OCI-LY1 (cell line): Measurements from ENCODE around the gene CFL1.

Experiments
- H2AFZ ChIP-seq: fragments of 200-600 bp; sonication (generic), shearing (Covaris generic); 2 replicates; pipeline ENCODE4 v1.6.0; 2014; ENCODE audit warnings: antibody characterized with exemption, mild to moderate bottlenecking, low read length
- H3F3A ChIP-seq: fragments of 200-600 bp; sonication (generic), shearing (Covaris generic); 2 replicates; pipeline ENCODE4 v1.6.0; 2014; ENCODE audit warnings: mild to moderate bottlenecking, antibody characterized with exemption, low read length, moderate library complexity; ENCODE audit not compliant: insufficient read depth
- H3K27ac ChIP-seq: fragments of 200-600 bp; sonication (generic); 2 replicates; pipeline ENCODE4 v1.5.1; 2014; ENCODE audit warnings: low read length, mixed run types, mild to moderate bottlenecking, low read depth; ENCODE audit not compliant: poor library complexity, severe bottlenecking
- H3K27me3 ChIP-seq: fragments of 200-600 bp; sonication (generic); 2 replicates; pipeline ENCODE4 v1.6.0; 2014; ENCODE audit warnings: antibody characterized with exemption, mild to moderate bottlenecking, low read length, moderate library complexity; ENCODE audit not compliant: insufficient read depth
- H3K36me3 ChIP-seq: fragments of 200-600 bp; sonication (generic); 2 replicates; pipeline ENCODE4 v1.6.1; 2014; ENCODE audit warnings: mild to moderate bottlenecking, antibody characterized with exemption, low read length, moderate library complexity, mixed read lengths; ENCODE audit not compliant: insufficient read depth
- H3K4me1 ChIP-seq: fragments of 200-600 bp; sonication (generic); 2 replicates; pipeline ENCODE4 v1.5.1; 2014; ENCODE audit warnings: mild to moderate bottlenecking, low read length, moderate library complexity; ENCODE audit not compliant: insufficient read depth, severe bottlenecking
- H3K4me2 ChIP-seq: fragments of 200-600 bp; sonication (generic), shearing (Covaris generic); 2 replicates; pipeline ENCODE4 v1.6.1; 2014; ENCODE audit warnings: low read length
- H3K4me3 ChIP-seq: fragments of 200-600 bp; sonication (generic); 2 replicates; pipeline ENCODE4 v1.5.1; 2014; ENCODE audit warnings: low read length, low read depth, mild to moderate bottlenecking, mixed read lengths; ENCODE audit not compliant: poor library complexity, severe bottlenecking
- H3K79me2 ChIP-seq: fragments of 200-600 bp; shearing (Covaris generic); 2 replicates; pipeline ENCODE4 v1.6.1; 2016; ENCODE audit warnings: mixed run types, low read length, mixed read lengths; ENCODE audit not compliant: insufficient read depth
- H3K9ac ChIP-seq: fragments of 200-600 bp; sonication (generic), shearing (Covaris generic); 2 replicates; pipeline ENCODE4 v1.6.1; 2014; ENCODE audit warnings: mild to moderate bottlenecking, low read length, mixed read lengths
- H3K9me2 ChIP-seq: fragments of 200-600 bp; sonication (generic), shearing (Covaris generic); 2 replicates; pipeline ENCODE4 v1.6.1; 2014; ENCODE audit warnings: low read depth, mild to moderate bottlenecking, low read length, mixed read lengths
- H3K9me3 ChIP-seq: fragments of 200-600 bp; shearing (Covaris generic); 2 replicates; pipeline ENCODE4 v1.6.1; 2014; ENCODE audit warnings: low read length, mixed read lengths
- H4K20me1 ChIP-seq: fragments of 200-600 bp; sonication (generic), shearing (Covaris generic); 2 replicates; pipeline ENCODE4 v1.6.0; 2016; ENCODE audit warnings: mild to moderate bottlenecking, low read length; ENCODE audit not compliant: insufficient read depth
- CTCF ChIP-seq: fragments of 200-600 bp; sonication (generic), shearing (Covaris generic); IDR thresholded peaks from 2 replicates; pipeline ENCODE4 v1.5.1; 2017; ENCODE audit warnings: mild to moderate bottlenecking, antibody characterized with exemption, low read length, moderate library complexity, mixed read lengths
- EZH2 ChIP-seq: fragments of 200-600 bp; sonication (generic), shearing (Covaris generic); IDR thresholded peaks from 2 replicates; pipeline ENCODE4 v1.8.0; 2017; ENCODE audit warnings: borderline replicate concordance, mixed run types, mild to moderate bottlenecking, antibody characterized with exemption, low read length, moderate library complexity, mixed read lengths

The CFL1 gene

DNA sequence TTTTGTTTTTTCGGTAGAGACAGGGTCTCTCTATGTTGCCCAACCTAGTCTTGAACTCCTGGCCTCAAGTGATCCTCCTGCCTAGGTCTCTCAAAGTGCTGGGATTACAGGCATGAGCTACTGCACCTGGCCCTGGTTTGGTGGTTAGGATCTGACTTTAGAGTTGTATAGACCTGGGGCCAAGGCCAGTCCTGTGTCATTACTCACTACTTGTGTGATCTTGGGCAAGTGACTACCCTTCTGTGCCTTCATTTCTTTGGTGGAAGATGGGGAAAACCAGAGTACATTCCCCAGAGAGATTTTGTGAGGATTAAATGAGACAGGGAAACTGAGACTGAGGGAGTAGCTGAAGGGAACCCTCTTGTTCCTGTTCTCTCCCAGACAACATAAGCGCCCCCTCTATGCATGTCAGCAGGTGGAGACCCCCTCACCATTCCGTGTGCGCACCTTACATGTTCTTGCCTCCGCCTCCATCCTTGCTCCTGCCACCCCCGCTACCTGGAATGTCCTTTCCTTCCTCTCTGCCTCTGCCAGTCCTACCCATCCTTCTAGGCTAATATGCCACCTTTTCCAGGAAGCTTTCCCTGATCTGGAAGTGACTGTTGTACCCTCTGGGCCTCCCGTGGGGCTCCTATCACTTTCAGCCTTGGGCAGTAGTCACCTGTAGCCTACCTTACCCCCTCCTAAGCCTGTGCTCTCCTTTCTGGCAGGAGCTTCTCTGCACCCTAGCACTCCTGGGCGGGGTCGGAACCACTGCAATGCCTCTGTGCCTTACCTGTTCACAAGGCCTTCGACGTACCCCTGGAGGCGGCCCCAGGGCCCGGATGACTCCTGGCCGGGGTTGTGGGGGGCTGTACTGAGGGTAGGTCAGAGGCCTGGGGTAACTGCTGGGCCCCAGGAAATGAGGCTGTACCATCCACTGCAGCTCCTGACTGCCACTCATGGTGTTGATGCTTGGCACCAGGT is 38.3 kb upstream of the CFL1 start:
- H3K4me3 ChIP-seq, result no peak overlapping the region
- H3K27ac ChIP-seq, result no peak overlapping the region
- no peak overlapping the region for H3K9ac ChIP-seq
- no peaks in the 10 kb centered on the region for H3K9me2 ChIP-seq
- no peaks in the 10 kb centered on the region for H3K36me3 ChIP-seq
- no peaks in the 10 kb centered on the region for H4K20me1 ChIP-seq
- no peak overlapping the region for H3K4me2 ChIP-seq
- no peaks in the 10 kb centered on the region for H3F3A ChIP-seq
- TF ChIP-seq CTCF (no peak), EZH2 (no peak)
- peaks cover 9% of the 10 kb centered on the region; the same call in 1 of the 2 replicates for H3K27me3 ChIP-seq
- H3K9me3 ChIP-seq, result no peaks in the 10 kb centered on the region
- no peak overlapping the region for H2AFZ ChIP-seq
- peaks cover 50% of the 10 kb centered on the region for H3K4me1 ChIP-seq
- H3K79me2 ChIP-seq, result no peaks in the 10 kb centered on the region

- Histone ChIP-seq H3K9me3 (no peaks in the 10 kb centered on the region), H3K27ac (no peak overlapping the region), H4K20me1 (no peaks in the 10 kb centered on the region), H3F3A (no peaks in the 10 kb centered on the region), H3K9me2 (no peaks in the 10 kb centered on the region), H2AFZ (no peak overlapping the region), H3K36me3 (no peaks in the 10 kb centered on the region), H3K79me2 (no peaks in the 10 kb centered on the region), H3K27me3 (peaks cover 9% of the 10 kb centered on the region; the same call in 1 of the 2 replicates), H3K4me3 (no peak overlapping the region), H3K4me2 (no peak overlapping the region), H3K4me1 (peaks cover 48% of the 10 kb centered on the region), H3K9ac (no peak overlapping the region)
- TF ChIP-seq CTCF (no peak), EZH2 (no peak)
Observed at GRCh38 chr11:65895482-65895981, 37.6 kb upstream of the CFL1 start.

DNA sequence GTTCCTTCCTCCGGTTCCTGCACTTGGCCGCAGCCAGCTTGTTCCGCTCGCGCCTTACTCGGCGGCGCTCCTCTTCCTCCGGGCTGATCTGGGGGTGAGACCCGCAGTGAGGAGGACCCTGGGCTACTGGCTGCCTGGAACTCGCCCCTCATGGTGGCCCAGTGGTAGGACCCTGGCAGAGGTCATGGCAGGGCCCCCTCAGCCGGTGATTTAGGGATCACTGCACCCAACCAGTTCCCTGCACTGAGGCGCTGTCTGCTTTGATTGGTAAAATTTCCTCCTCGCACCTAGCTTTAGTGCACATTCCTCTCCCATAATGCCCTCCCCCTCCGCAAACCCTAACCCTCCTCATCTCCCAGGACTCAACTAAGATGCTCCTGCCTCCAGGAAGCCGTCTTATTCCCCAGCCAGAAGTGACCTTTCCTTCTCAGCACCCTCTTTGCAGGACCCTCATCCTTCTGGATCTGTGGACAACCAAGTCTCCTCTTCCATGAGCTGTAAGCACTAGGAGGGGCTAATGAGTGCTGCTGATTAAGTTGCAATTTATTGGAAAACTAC is 36.1 kb upstream of the CFL1 start:
- Histone ChIP-seq H2AFZ (no peak overlapping the region), H3K4me2 (peak overlapping the region; percentile 100), H4K20me1 (no peaks in the 10 kb centered on the region), H3K36me3 (no peaks in the 10 kb centered on the region), H3K79me2 (no peaks in the 10 kb centered on the region), H3K27me3 (peaks cover 6% of the 10 kb centered on the region; the same call in 1 of the 2 replicates), H3K4me1 (peaks cover 46% of the 10 kb centered on the region), H3K9me2 (no peaks in the 10 kb centered on the region), H3K4me3 (peak overlapping the region; percentile 86), H3F3A (peaks cover 5% of the 10 kb centered on the region), H3K27ac (peak overlapping the region; percentile 25), H3K9me3 (no peaks in the 10 kb centered on the region), H3K9ac (peak overlapping the region; percentile 64; the same call in 1 of the 2 replicates)
- TF ChIP-seq EZH2 (no peak), CTCF (no peak)
